Measurements from ENCODE around the gene AKNA. TPM values are rescaled to one million over a fixed set of nuclear protein-coding genes. Genes with fewer than 3 reads are reported as not detected.
A peak's percentile ranks its signal among the peaks of the same experiment; 100 is the strongest.

The AKNA gene
- total RNA-seq, 1 donor = 11.2 TPM

DNA sequence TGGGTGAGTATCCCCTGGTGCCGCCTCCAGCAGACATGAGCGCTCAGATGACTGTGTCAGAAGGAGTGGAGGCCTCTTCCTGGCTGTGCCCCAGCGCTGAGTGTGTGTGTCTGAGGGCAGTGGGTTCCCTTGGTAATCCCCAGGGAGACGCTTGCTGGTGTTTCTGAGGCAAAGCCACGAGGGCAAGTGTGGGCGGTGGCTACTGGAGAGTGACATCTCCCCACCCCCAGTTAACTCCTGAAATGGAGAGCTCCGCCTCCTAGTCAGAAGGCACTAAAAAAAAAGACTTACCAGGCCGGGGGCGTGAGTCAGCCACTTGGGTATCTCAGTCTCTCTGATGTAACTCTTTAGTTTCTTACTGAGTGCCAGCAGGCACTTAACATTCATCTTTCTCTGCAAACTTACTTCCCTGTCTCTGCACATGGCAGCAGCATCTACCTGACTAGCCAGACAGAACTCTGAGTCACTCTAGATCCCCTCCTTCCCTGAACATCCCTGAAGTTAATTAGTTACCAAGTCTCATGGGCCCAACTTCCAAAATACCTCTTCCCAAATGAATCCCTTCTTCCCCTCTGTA lies 38.8 kb downstream of the AKNA start:
- DNase-seq (ENCODE audit: low read depth) = peak; percentile 99
- TF ChIP-seq CTCF (IDR thresholded peaks at IDR 0.05; ENCODE audit: insufficient read depth, low read depth, low read length) = no peak
- no peak overlapping the region for H3K4me3 ChIP-seq (ENCODE audit: low read depth, low read length)

DNA sequence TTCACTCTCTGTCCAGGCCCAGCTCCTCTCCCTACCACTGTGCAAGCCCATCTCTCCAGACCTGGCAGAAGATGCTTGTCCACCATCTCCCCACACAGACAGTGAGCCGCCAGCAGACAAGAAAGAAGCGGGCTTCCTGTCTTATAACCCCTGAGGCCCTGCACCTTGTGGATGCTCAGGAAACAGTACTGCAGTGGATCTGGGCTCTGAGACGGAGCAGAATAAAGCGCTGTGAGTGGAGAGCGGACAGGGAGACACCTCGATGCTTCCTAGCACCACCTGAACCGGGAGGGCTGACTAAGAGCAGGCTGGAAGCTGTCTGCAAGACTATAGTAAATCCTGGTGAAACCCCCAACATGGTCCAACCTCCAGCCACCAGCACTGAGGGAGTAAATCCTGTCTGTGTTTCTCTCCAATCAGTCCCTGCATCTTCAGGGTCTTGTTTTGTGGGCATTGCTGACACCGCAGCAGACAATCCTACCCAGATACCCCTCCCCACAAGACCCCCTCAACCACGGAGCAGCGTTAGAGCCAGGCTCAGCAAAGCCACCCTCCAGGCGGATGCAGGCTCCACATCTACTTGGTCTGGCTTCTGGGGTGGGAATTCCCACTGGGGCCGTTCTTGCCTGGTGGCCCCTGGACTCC lies 39.4 kb downstream of the AKNA start:
- no peak for TF ChIP-seq CTCF (IDR thresholded peaks at IDR 0.05; ENCODE audit: insufficient read depth, low read depth, low read length)
- H3K4me3 ChIP-seq (ENCODE audit: low read depth, low read length) = no peak overlapping the region
- DNase-seq (ENCODE audit: low read depth) = no peak

GRCh38 chr9:114347675-114348074 lies 40.1 kb downstream of the AKNA start:
- no peak for DNase-seq (ENCODE audit: low read depth)
- TF ChIP-seq CTCF (IDR thresholded peaks at IDR 0.05; ENCODE audit: insufficient read depth, low read depth, low read length) = no peak
- H3K4me3 ChIP-seq (ENCODE audit: low read depth, low read length) = no peak overlapping the region

- H3K4me3 ChIP-seq (ENCODE audit: low read depth, low read length) = no peak overlapping the region
- no peak for DNase-seq (ENCODE audit: low read depth)
- no peak for TF ChIP-seq CTCF (IDR thresholded peaks at IDR 0.05; ENCODE audit: insufficient read depth, low read depth, low read length)
Measured at GRCh38 chr9:114346146-114346545, 41.6 kb downstream of the AKNA start.

- no peak overlapping the region for H3K4me3 ChIP-seq (ENCODE audit: low read depth, low read length)
- DNase-seq (ENCODE audit: low read depth) = no peak
- TF ChIP-seq CTCF (IDR thresholded peaks at IDR 0.05; ENCODE audit: insufficient read depth, low read depth, low read length) = no peak
Measured at GRCh38 chr9:114345493-114346065, 42.2 kb downstream of the AKNA start.

GRCh38 chr9:114344692-114345091 lies 43.1 kb downstream of the AKNA start:
- H3K4me3 ChIP-seq (ENCODE audit: low read depth, low read length) = no peak overlapping the region
- TF ChIP-seq CTCF (IDR thresholded peaks at IDR 0.05; ENCODE audit: insufficient read depth, low read depth, low read length) = no peak
- DNase-seq (ENCODE audit: low read depth) = no peak

All from fibroblast of villous mesenchyme (primary cell).